Measurements from ENCODE around the gene SPAG17.

SPAG17 gene

DNA sequence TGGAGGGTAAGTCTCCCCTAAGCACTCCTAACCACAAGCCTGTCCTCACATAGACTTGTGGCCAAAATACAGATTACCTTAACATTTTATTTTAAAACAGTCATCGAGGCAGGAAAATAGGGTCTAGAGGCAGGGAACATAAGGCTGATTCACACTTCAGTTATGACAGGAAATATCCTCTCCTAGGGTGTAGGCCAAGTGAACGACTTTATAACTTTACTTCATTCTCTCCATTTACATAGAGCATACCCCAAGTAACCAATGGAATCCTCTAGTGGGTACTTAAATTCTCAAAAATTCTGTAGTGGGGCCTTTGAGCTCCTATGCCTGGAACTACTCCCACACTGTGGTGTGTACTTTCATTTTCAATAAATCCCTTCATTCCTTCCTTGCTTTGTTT lies 142.5 kb downstream of the SPAG17 start:
- Histone ChIP-seq H3K4me1 (ENCODE audit: insufficient read depth, low read length) (no peaks in the 10 kb centered on the region), H3K27ac (ENCODE audit: low read length) (no peak overlapping the region), H3K36me3 (ENCODE audit: insufficient read depth, low read length) (no peaks in the 10 kb centered on the region), H3K4me3 (ENCODE audit: low read depth in 1 of 2, low read length in 2 of 2) (no peak overlapping the region), H2AFZ (ENCODE audit: low read depth, low read length) (no peak overlapping the region), H3K4me2 (ENCODE audit: insufficient read depth, low read length) (no peak overlapping the region), H3K79me2 (ENCODE audit: insufficient read depth, low read length) (no peaks in the 10 kb centered on the region), H3K9ac (ENCODE audit: low read depth, low read length) (no peak overlapping the region), H4K20me1 (ENCODE audit: insufficient read depth, low read length) (no peaks in the 10 kb centered on the region), H3K27me3 (ENCODE audit: insufficient read depth, low read length, poor library complexity) (no peaks in the 10 kb centered on the region), H3K9me3 (ENCODE audit: insufficient read depth, low read length, severe bottlenecking) (no peaks in the 10 kb centered on the region)
- TF ChIP-seq, protein P1, sequence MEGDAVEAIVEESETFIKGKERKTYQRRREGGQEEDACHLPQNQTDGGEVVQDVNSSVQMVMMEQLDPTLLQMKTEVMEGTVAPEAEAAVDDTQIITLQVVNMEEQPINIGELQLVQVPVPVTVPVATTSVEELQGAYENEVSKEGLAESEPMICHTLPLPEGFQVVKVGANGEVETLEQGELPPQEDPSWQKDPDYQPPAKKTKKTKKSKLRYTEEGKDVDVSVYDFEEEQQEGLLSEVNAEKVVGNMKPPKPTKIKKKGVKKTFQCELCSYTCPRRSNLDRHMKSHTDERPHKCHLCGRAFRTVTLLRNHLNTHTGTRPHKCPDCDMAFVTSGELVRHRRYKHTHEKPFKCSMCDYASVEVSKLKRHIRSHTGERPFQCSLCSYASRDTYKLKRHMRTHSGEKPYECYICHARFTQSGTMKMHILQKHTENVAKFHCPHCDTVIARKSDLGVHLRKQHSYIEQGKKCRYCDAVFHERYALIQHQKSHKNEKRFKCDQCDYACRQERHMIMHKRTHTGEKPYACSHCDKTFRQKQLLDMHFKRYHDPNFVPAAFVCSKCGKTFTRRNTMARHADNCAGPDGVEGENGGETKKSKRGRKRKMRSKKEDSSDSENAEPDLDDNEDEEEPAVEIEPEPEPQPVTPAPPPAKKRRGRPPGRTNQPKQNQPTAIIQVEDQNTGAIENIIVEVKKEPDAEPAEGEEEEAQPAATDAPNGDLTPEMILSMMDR (IDR thresholded peaks at IDR 0.05; ENCODE audit: borderline replicate concordance, extremely low read depth, low read length, poor library complexity, severe bottlenecking) = no peak
- no peak for TF ChIP-seq EZH2 (IDR thresholded peaks at IDR 0.05; ENCODE audit: borderline replicate concordance, low read depth, low read length, severe bottlenecking)
- DNase-seq (no peak), ATAC-seq (ENCODE audit: insufficient read depth, low read depth) (no peak)

DNA sequence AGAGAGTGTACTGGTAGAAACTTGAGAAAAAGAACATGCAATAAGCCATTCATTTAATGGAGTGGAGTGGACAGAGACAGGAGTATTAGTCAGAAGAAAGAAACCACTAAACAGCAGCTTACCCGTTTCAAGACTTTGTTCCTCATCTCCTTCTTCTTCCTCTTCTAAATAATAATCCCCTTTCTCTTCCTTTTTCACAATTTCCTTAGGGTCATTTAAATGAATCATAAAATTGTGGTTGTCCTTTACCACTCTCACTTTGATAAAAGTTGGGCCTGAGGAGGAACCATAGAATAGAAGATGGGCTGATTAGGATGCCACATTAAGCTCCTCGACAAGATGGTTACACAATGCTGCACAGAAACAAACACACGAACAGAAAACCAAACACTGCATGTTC lies 145.9 kb downstream of the SPAG17 start:
- DNase-seq (no peak), ATAC-seq (ENCODE audit: insufficient read depth, low read depth) (no peak)
- Histone ChIP-seq H3K27me3 (ENCODE audit: insufficient read depth, low read length, poor library complexity) (peaks cover 1% of the 10 kb centered on the region), H3K4me3 (ENCODE audit: low read depth in 1 of 2, low read length in 2 of 2) (no peak overlapping the region), H3K9ac (ENCODE audit: low read depth, low read length) (no peak overlapping the region), H3K9me3 (ENCODE audit: insufficient read depth, low read length, severe bottlenecking) (no peaks in the 10 kb centered on the region), H2AFZ (ENCODE audit: low read depth, low read length) (no peak overlapping the region), H3K4me1 (ENCODE audit: insufficient read depth, low read length) (no peaks in the 10 kb centered on the region), H4K20me1 (ENCODE audit: insufficient read depth, low read length) (no peaks in the 10 kb centered on the region), H3K4me2 (ENCODE audit: insufficient read depth, low read length) (no peak overlapping the region), H3K79me2 (ENCODE audit: insufficient read depth, low read length) (no peaks in the 10 kb centered on the region), H3K27ac (ENCODE audit: low read length) (no peak overlapping the region), H3K36me3 (ENCODE audit: insufficient read depth, low read length) (no peaks in the 10 kb centered on the region)
- TF ChIP-seq EZH2 (IDR thresholded peaks at IDR 0.05; ENCODE audit: borderline replicate concordance, low read depth, low read length, severe bottlenecking) = no peak
- TF ChIP-seq, protein P1 (IDR thresholded peaks at IDR 0.05; ENCODE audit: borderline replicate concordance, extremely low read depth, low read length, poor library complexity, severe bottlenecking) = no peak

GRCh38 chr1:118032883-118033282 lies 152.1 kb downstream of the SPAG17 start:
- H3K4me3 ChIP-seq (ENCODE audit: low read depth in 1 of 2, low read length in 2 of 2) = no peak overlapping the region
- no peak for DNase-seq
- no peaks in the 10 kb centered on the region for H3K4me1 ChIP-seq (ENCODE audit: insufficient read depth, low read length)
- H3K9ac ChIP-seq (ENCODE audit: low read depth, low read length) = no peak overlapping the region
- TF ChIP-seq EZH2 (IDR thresholded peaks at IDR 0.05; ENCODE audit: borderline replicate concordance, low read depth, low read length, severe bottlenecking) = no peak
- no peak overlapping the region for H2AFZ ChIP-seq (ENCODE audit: low read depth, low read length)
- no peaks in the 10 kb centered on the region for H3K36me3 ChIP-seq (ENCODE audit: insufficient read depth, low read length)
- peaks cover 2% of the 10 kb centered on the region for H3K27me3 ChIP-seq (ENCODE audit: insufficient read depth, low read length, poor library complexity)
- H3K27ac ChIP-seq (ENCODE audit: low read length) = no peak overlapping the region
- H3K79me2 ChIP-seq (ENCODE audit: insufficient read depth, low read length) = no peaks in the 10 kb centered on the region
- ATAC-seq (ENCODE audit: insufficient read depth, low read depth) = no peak
- no peak overlapping the region for H3K4me2 ChIP-seq (ENCODE audit: insufficient read depth, low read length)
- no peaks in the 10 kb centered on the region for H4K20me1 ChIP-seq (ENCODE audit: insufficient read depth, low read length)
- no peaks in the 10 kb centered on the region for H3K9me3 ChIP-seq (ENCODE audit: insufficient read depth, low read length, severe bottlenecking)

- no peaks in the 10 kb centered on the region for H3K4me1 ChIP-seq (ENCODE audit: insufficient read depth, low read length)
- H3K36me3 ChIP-seq (ENCODE audit: insufficient read depth, low read length) = no peaks in the 10 kb centered on the region
- H3K27me3 ChIP-seq (ENCODE audit: insufficient read depth, low read length, poor library complexity) = peaks cover 10% of the 10 kb centered on the region
- H4K20me1 ChIP-seq (ENCODE audit: insufficient read depth, low read length) = no peaks in the 10 kb centered on the region
- no peak for TF ChIP-seq EZH2 (IDR thresholded peaks at IDR 0.05; ENCODE audit: borderline replicate concordance, low read depth, low read length, severe bottlenecking)
- TF ChIP-seq, protein P1 (IDR thresholded peaks at IDR 0.05; ENCODE audit: borderline replicate concordance, extremely low read depth, low read length, poor library complexity, severe bottlenecking) = no peak
- DNase-seq = no peak
- H3K79me2 ChIP-seq (ENCODE audit: insufficient read depth, low read length) = no peaks in the 10 kb centered on the region
- H3K4me2 ChIP-seq (ENCODE audit: insufficient read depth, low read length) = no peak overlapping the region
- H3K9ac ChIP-seq (ENCODE audit: low read depth, low read length) = no peak overlapping the region
- H3K4me3 ChIP-seq (ENCODE audit: low read depth in 1 of 2, low read length in 2 of 2) = no peak overlapping the region
- H2AFZ ChIP-seq (ENCODE audit: low read depth, low read length) = no peak overlapping the region
- H3K27ac ChIP-seq (ENCODE audit: low read length) = no peak overlapping the region
- ATAC-seq (ENCODE audit: insufficient read depth, low read depth) = no peak
- H3K9me3 ChIP-seq (ENCODE audit: insufficient read depth, low read length, severe bottlenecking) = no peaks in the 10 kb centered on the region
Observed at GRCh38 chr1:118028267-118028666, 156.8 kb downstream of the SPAG17 start.
